Activated naive CD8-positive, alpha-beta T cell treated with anti-CD3 and anti-CD28 coated beads, Interleukin-2, amount 50 U/mL, for 24 hours (primary cell): ENCODE data around the gene CNTNAP2.
"Not testable (repeated sequence)": the region's sequence is repeated elsewhere in the genome, so short reads cannot be mapped to it uniquely, and the experiment has no call there.

Source experiments
- ATAC-seq: fragments of 150-1000 bp; cut with Tn5 transposase; one replicate; pipeline ENCODE4 v1.10.0; 2021
- DNase-seq: peaks from one replicate; pipeline ENCODE4 v3.0.0; 2021
- H3K27ac Mint-ChIP-seq: one replicate; pipeline ENCODE4 v1.8.0; 2021; ENCODE audit warnings: mild to moderate bottlenecking, mixed read lengths
- H3K27me3 Mint-ChIP-seq: one replicate; pipeline ENCODE4 v1.8.0; 2021; ENCODE audit warnings: mixed read lengths
- H3K36me3 Mint-ChIP-seq: one replicate; pipeline ENCODE4 v1.8.0; 2021; ENCODE audit warnings: low read depth, mixed read lengths
- H3K4me1 Mint-ChIP-seq: one replicate; pipeline ENCODE4 v1.8.0; 2021; ENCODE audit warnings: mixed read lengths
- H3K4me3 Mint-ChIP-seq: one replicate; pipeline ENCODE4 v1.8.0; 2021; ENCODE audit warnings: mild to moderate bottlenecking, moderate library complexity, mixed read lengths
- H3K9me3 Mint-ChIP-seq: one replicate; pipeline ENCODE4 v1.8.0; 2021; ENCODE audit warnings: mixed read lengths

Gene CNTNAP2

DNA sequence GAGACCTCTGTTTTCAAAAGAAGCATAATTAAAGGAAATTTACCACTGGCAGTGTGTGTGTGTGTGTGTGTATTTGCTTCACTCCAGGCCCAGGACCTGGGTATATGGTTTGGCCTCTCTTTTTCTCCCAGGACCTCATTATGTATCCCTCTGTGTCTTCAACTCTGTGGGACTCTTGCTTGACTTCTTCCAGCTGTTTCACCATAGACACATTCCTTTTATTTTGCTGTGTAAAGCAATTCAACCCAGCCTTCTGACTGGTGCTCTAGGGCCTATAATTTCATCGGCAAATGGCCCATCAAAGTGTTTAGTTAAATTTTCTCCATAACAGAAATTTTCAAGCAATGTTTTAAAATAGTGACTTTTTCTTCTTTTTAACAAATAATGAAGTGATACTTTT is 954.3 kb downstream of the CNTNAP2 start:
- Mint-ChIP-seq H3K27me3 (no peaks in the 10 kb centered on the region), H3K27ac (no peak overlapping the region), H3K4me1 (no peaks in the 10 kb centered on the region), H3K4me3 (no peak overlapping the region), H3K36me3 (no peaks in the 10 kb centered on the region), H3K9me3 (peaks cover 14% of the 10 kb centered on the region)
- ATAC-seq (no peak), DNase-seq (no peak)

- peaks cover 14% of the 10 kb centered on the region for H3K9me3 Mint-ChIP-seq
- DNase-seq (no peak), ATAC-seq (no peak)
- no peaks in the 10 kb centered on the region for H3K27me3 Mint-ChIP-seq
- no peak overlapping the region for H3K27ac Mint-ChIP-seq
- no peak overlapping the region for H3K4me3 Mint-ChIP-seq
- H3K36me3 Mint-ChIP-seq, result no peaks in the 10 kb centered on the region
- no peaks in the 10 kb centered on the region for H3K4me1 Mint-ChIP-seq
Observed at GRCh38 chr7:147071536-147071935, 954.9 kb downstream of the CNTNAP2 start.

DNA sequence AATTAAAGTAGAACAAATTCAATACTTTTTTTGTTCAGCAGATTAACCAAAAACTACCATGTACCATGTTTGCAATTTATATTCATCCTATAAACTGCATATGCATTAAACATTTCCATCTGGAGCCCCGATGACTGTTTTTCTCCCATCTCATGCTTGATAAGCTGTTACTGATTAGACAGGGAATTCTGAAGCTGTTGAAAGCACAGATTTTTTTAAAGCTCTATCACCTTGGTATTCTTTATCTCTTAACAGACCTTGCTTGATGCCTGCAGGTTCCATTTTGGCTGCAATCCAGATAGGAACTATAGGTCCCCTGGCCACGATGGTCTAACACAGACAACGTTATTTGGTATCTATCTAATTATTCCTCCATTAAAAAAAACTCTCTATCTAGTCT is 961.7 kb downstream of the CNTNAP2 start:
- no peak overlapping the region for H3K27ac Mint-ChIP-seq
- no peaks in the 10 kb centered on the region for H3K27me3 Mint-ChIP-seq
- no peaks in the 10 kb centered on the region for H3K4me1 Mint-ChIP-seq
- peaks cover 7% of the 10 kb centered on the region for H3K9me3 Mint-ChIP-seq
- DNase-seq (no peak), ATAC-seq (no peak)
- H3K36me3 Mint-ChIP-seq, result no peaks in the 10 kb centered on the region
- no peak overlapping the region for H3K4me3 Mint-ChIP-seq

GRCh38 chr7:147079083-147079482 is 962.5 kb downstream of the CNTNAP2 start:
- no peak overlapping the region for H3K27ac Mint-ChIP-seq
- H3K4me1 Mint-ChIP-seq, result no peaks in the 10 kb centered on the region
- H3K36me3 Mint-ChIP-seq, result no peaks in the 10 kb centered on the region
- no peak for ATAC-seq
- no peaks in the 10 kb centered on the region for H3K27me3 Mint-ChIP-seq
- no peak overlapping the region for H3K4me3 Mint-ChIP-seq
- H3K9me3 Mint-ChIP-seq, result peaks cover 4% of the 10 kb centered on the region
- DNase-seq, result no peak

- H3K9me3 Mint-ChIP-seq, result peaks cover 4% of the 10 kb centered on the region
- no peak for DNase-seq
- no peaks in the 10 kb centered on the region for H3K4me1 Mint-ChIP-seq
- H3K27me3 Mint-ChIP-seq, result no peaks in the 10 kb centered on the region
- H3K36me3 Mint-ChIP-seq, result no peaks in the 10 kb centered on the region
- ATAC-seq, result no peak
- no peak overlapping the region for H3K27ac Mint-ChIP-seq
- H3K4me3 Mint-ChIP-seq, result no peak overlapping the region
Observed at GRCh38 chr7:147079921-147080420, 963.4 kb downstream of the CNTNAP2 start.

DNA sequence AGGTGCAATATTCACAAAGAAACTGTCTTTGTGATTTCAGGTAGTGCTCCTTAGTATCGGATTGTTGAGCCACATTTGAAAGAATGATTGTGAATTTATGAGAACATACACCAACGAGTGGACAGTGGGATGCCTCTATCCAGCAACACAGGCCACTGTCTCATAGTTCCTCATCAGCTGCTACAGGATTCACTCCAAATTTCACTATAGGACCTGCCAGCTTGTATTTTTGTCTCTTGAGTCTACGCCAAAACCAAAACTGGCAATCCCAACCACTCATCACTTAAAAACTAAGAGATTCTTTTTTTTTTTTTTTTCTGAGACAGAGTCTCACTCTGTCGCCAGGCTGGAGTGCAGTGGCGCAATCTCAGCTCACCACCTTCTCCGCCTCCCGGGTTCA is 964.5 kb downstream of the CNTNAP2 start:
- Mint-ChIP-seq H3K4me1 (no peaks in the 10 kb centered on the region), H3K9me3 (peaks cover 4% of the 10 kb centered on the region), H3K36me3 (no peaks in the 10 kb centered on the region), H3K27me3 (no peaks in the 10 kb centered on the region), H3K27ac (no peak overlapping the region), H3K4me3 (no peak overlapping the region)
- DNase-seq, result no peak
- no peak for ATAC-seq

GRCh38 chr7:147089051-147089461 is 972.5 kb downstream of the CNTNAP2 start:
- no peak for ATAC-seq
- H3K27ac Mint-ChIP-seq, result no peak overlapping the region
- DNase-seq, result no peak
- H3K36me3 Mint-ChIP-seq, result no peaks in the 10 kb centered on the region
- peaks cover 8% of the 10 kb centered on the region for H3K9me3 Mint-ChIP-seq
- no peaks in the 10 kb centered on the region for H3K4me1 Mint-ChIP-seq
- H3K27me3 Mint-ChIP-seq, result no peaks in the 10 kb centered on the region
- no peak overlapping the region for H3K4me3 Mint-ChIP-seq

- Mint-ChIP-seq H3K27me3 (no peaks in the 10 kb centered on the region), H3K4me3 (no peak overlapping the region), H3K27ac (no peak overlapping the region), H3K4me1 (no peaks in the 10 kb centered on the region), H3K36me3 (no peaks in the 10 kb centered on the region), H3K9me3 (peaks cover 8% of the 10 kb centered on the region)
- ATAC-seq (no peak), DNase-seq (no peak)
Observed at GRCh38 chr7:147089608-147090007, 973.0 kb downstream of the CNTNAP2 start.

DNA sequence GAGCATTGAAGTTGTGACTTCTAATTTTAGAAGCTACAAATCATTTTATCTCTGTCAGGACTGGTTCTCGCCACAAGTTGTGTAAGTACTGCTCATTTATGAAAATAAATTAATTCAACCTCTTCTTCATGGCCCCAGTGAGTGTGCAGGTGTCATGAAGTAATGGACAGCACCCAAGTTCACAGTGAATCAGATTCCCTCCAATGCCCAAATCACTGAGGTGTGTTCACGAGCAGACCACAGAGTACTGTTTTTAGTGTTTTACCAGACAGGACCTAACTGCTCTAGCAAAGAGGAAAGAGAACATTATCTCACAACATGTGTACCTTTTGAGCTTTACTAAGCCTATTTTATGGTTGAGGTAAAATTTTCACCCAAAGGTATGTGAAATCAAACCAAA is 980.0 kb downstream of the CNTNAP2 start:
- no peak for DNase-seq
- H3K27me3 Mint-ChIP-seq, result no peaks in the 10 kb centered on the region
- no peak overlapping the region for H3K4me3 Mint-ChIP-seq
- ATAC-seq, result no peak
- no peak overlapping the region for H3K27ac Mint-ChIP-seq
- no peaks in the 10 kb centered on the region for H3K4me1 Mint-ChIP-seq
- H3K9me3 Mint-ChIP-seq, result peaks cover 17% of the 10 kb centered on the region
- H3K36me3 Mint-ChIP-seq, result no peaks in the 10 kb centered on the region

DNA sequence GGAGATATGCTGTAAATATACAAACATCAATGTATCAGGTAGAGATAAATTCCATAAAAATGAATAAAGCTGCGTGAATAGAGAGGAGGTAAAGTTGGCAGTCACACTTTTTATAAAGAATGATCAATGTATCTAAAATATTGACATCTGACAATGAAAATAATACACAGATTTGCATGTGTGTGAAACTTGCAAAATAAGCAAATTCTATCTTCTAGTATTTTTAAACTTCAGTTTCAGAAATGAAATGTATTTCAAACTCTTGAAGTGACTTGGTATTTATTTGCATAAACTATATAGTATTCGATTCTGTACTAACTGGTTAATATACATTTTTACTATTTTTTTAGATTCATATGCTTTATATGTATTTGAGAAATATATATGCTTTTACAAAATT is 986.6 kb downstream of the CNTNAP2 start:
- H3K4me3 Mint-ChIP-seq, result no peak overlapping the region
- H3K36me3 Mint-ChIP-seq, result no peaks in the 10 kb centered on the region
- H3K27me3 Mint-ChIP-seq, result no peaks in the 10 kb centered on the region
- peaks cover 14% of the 10 kb centered on the region for H3K9me3 Mint-ChIP-seq
- no peak overlapping the region for H3K27ac Mint-ChIP-seq
- no peak for DNase-seq
- no peaks in the 10 kb centered on the region for H3K4me1 Mint-ChIP-seq
- no peak for ATAC-seq

DNA sequence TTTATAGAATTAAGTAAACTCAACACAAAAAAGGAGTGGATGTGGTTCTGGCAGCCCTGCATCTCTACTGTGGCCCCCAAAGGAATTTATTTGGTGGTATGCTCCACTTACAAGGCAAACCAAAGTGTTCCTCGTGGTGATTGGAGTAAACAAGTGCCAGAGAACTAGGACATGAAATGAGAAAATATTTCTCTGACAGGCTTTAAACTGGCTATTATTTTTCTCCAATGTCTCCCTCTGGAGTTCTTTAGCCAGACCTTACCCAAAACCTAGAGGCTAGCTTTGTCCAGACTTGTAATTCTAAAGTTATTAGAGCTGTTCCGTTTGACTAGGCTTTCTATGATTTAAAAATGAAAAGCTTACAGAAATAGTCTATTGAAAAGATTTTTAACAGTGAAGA is 990.1 kb downstream of the CNTNAP2 start:
- H3K27ac Mint-ChIP-seq, result no peak overlapping the region
- DNase-seq, result no peak
- no peaks in the 10 kb centered on the region for H3K4me1 Mint-ChIP-seq
- H3K36me3 Mint-ChIP-seq, result no peaks in the 10 kb centered on the region
- ATAC-seq, result no peak
- H3K27me3 Mint-ChIP-seq, result no peaks in the 10 kb centered on the region
- peaks cover 21% of the 10 kb centered on the region for H3K9me3 Mint-ChIP-seq
- H3K4me3 Mint-ChIP-seq, result no peak overlapping the region

DNA sequence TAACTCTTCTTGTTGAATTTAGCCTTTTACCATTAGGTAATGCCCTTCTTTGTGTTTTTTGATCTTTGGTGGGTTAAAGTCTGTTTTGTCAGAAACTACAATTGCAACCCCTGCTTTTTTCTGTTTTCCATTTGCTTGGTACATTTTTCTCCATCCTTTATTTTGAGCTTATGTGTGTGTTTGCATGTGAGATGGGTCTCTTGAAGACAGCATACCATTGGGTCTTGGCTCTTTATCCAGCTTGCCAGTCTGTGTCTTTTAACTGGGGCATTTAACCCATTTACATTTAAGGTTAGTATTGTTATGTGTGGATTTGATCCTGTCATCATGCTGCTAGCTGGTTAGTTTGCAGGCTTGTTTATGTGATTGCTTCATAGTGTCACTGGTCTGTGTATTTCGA is 997.9 kb downstream of the CNTNAP2 start:
- H3K9me3 Mint-ChIP-seq, result peaks cover 30% of the 10 kb centered on the region
- not testable (repeated sequence) for ATAC-seq, H3K4me1 Mint-ChIP-seq

GRCh38 chr7:147136352-147136751 is 1019.8 kb downstream of the CNTNAP2 start:
- no peak overlapping the region for H3K4me3 Mint-ChIP-seq
- DNase-seq (no peak), ATAC-seq (no peak)
- no peak overlapping the region for H3K27ac Mint-ChIP-seq
- peaks cover 4% of the 10 kb centered on the region for H3K9me3 Mint-ChIP-seq
- no peaks in the 10 kb centered on the region for H3K36me3 Mint-ChIP-seq
- no peaks in the 10 kb centered on the region for H3K4me1 Mint-ChIP-seq
- H3K27me3 Mint-ChIP-seq, result no peaks in the 10 kb centered on the region

More for the DNA sequence above, 997.9 kb downstream of the CNTNAP2 start:
- H3K27ac Mint-ChIP-seq, H3K4me3 Mint-ChIP-seq, H3K27me3 Mint-ChIP-seq, DNase-seq, H3K36me3 Mint-ChIP-seq: not testable (repeated sequence)

GRCh38 chr7:147145194-147145593 is 1028.6 kb downstream of the CNTNAP2 start:
- H3K36me3 Mint-ChIP-seq, result no peaks in the 10 kb centered on the region
- H3K4me1 Mint-ChIP-seq, result no peaks in the 10 kb centered on the region
- ATAC-seq (no peak), DNase-seq (no peak)
- H3K9me3 Mint-ChIP-seq, result peaks cover 16% of the 10 kb centered on the region
- H3K27me3 Mint-ChIP-seq, result no peaks in the 10 kb centered on the region
- no peak overlapping the region for H3K4me3 Mint-ChIP-seq
- H3K27ac Mint-ChIP-seq, result no peak overlapping the region

DNA sequence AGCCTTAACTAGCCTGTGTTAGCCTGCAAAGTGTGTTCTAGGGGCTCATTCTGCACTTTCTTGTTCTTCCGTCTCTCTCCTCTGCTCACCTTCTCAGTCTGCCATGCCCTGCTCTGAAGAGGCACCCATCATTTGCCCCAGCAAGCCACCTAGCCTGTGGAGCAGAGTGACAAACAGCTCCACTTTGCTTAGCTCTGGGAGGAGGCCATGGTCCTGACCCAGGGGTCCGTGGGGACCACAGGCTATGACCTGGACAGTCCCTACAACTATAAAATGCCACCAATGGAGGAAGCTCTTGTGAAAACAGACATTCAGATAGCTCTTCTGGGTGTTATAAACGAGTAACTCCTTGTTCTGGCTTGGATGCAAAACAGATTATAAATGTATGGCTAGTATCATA is 1029.6 kb downstream of the CNTNAP2 start:
- ATAC-seq (no peak), DNase-seq (no peak)
- no peak overlapping the region for H3K4me3 Mint-ChIP-seq
- H3K27me3 Mint-ChIP-seq, result no peaks in the 10 kb centered on the region
- H3K36me3 Mint-ChIP-seq, result no peaks in the 10 kb centered on the region
- peaks cover 13% of the 10 kb centered on the region for H3K9me3 Mint-ChIP-seq
- H3K27ac Mint-ChIP-seq, result no peak overlapping the region
- H3K4me1 Mint-ChIP-seq, result no peaks in the 10 kb centered on the region

GRCh38 chr7:147151661-147152060 is 1035.1 kb downstream of the CNTNAP2 start:
- no peak for DNase-seq
- Mint-ChIP-seq H3K9me3 (peaks cover 12% of the 10 kb centered on the region), H3K4me3 (no peak overlapping the region), H3K4me1 (no peaks in the 10 kb centered on the region), H3K36me3 (no peaks in the 10 kb centered on the region), H3K27ac (no peak overlapping the region), H3K27me3 (no peaks in the 10 kb centered on the region)
- ATAC-seq, result no peak
